Activated naive CD4-positive, alpha-beta T cell treated with anti-CD3 and anti-CD28 coated beads, Interleukin-2, amount 50 U/mL, for 72 hours (primary cell): Measurements from ENCODE around the gene CAPN3. TPM values are rescaled to one million over a fixed set of nuclear protein-coding genes. Genes with fewer than 3 reads are reported as not detected.
"Not testable (repeated sequence)": the region's sequence is repeated elsewhere in the genome, so short reads cannot be mapped to it uniquely, and the experiment has no call there.

Experiments
- ATAC-seq, 2 donors: fragments of 150-1000 bp; cut with Tn5 transposase; 2 replicates each; pipeline ENCODE4 v1.10.0; 2021; ENCODE audit warnings: mild to moderate bottlenecking in 2 of 2, moderate library complexity in 2 of 2
- DNase-seq, 2 donors: peaks; one replicate each; pipeline ENCODE4 v3.0.0; 2021 to 2022; ENCODE audit warnings: low spot score in 2 of 2
- H3K27ac Mint-ChIP-seq, 2 donors: one replicate each; pipeline ENCODE4 v1.8.0; 2022; ENCODE audit warnings: mild to moderate bottlenecking in 2 of 2, mixed read lengths in 2 of 2
- H3K36me3 Mint-ChIP-seq, 2 donors: one replicate each; pipeline ENCODE4 v1.8.0; 2022; ENCODE audit warnings: mixed read lengths in 2 of 2
- H3K9me3 Mint-ChIP-seq, 2 donors: one replicate each; pipeline ENCODE4 v1.8.0; 2022; ENCODE audit warnings: mixed read lengths in 2 of 2
- total RNA-seq, 2 donors: library from RNA; stranded (reverse); gene quantifications; one replicate each; pipeline ENCODE4 v1.2.3, GENCODE V29; 2022

CAPN3 gene
- 1 to 10 TPM; 1.0 to 4.3 TPM for total RNA-seq

DNA sequence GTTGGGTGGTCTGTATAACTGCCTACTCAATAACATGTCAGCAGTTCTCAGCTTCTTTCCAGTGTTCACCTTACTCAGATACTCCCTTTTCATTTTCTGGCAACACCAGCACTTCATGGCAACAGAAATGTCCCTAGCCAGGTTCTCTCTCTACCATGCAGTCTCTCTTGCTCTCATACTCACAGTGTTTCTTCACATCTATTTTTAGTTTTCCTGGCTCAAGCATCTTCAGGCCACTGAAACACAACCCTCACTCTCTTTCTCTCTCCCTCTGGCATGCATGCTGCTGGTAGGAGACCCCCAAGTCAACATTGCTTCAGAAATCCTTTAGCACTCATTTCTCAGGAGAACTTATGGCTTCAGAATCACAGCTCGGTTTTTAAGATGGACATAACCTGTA is at the start of gene CAPN3:
CAPN3 (plus strand) TSS at position 253 of the 400 bp plus-strand sequence. CDS start 305 bp downstream, outside the sequence.
- no peaks in the 10 kb centered on the region for H3K9me3 Mint-ChIP-seq
- no peak for ATAC-seq
- DNase-seq, result no peak
- H3K27ac Mint-ChIP-seq, result no peak within 1 kb of the TSS
- no peaks in the 10 kb centered on the region for H3K36me3 Mint-ChIP-seq

DNA sequence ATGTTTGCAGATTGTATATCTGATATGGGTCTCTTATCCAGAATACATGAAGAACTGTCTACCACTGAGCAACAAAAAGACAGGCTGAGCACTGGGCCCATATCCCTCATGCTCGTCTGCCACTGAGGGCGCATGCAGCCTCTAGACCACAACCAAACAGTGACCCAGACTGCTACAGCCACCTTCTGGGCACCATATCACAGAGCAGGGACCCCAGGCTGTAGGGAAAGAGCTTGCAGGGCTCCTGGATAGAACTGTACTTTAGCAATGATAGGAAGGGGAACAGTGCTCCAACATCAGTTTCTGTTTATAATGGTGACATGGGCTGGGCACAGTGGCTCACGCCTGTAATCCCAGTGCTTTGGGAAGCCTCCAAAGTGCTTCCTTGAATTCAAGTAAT is 45.8 kb upstream of the CAPN3 start:
- Mint-ChIP-seq H3K9me3 (no peaks in the 10 kb centered on the region), H3K36me3 (peaks cover 0 to 8% of the 10 kb centered on the region in 2 donors), H3K27ac (no peak overlapping the region)
- DNase-seq, result no peak
- ATAC-seq, result no peak

DNA sequence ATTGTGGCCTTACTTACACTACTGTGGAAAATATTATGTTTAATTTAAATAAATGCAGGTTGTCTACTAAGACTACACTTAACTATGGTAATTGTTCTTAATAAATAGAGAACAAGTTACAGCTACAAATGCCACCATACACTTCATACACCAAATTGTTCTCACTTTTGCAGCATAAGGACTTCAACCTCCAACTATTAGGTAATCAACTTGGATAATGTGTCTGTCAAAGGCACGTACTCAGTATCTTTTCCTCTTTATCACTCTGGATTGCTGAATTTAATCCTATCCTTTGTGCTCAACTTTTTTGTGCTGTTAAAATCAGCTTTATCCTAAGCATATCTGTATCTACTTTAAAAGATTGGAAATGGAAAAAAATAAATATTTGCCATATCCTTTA is 44.5 kb upstream of the CAPN3 start:
- no peak overlapping the region for H3K27ac Mint-ChIP-seq
- no peaks in the 10 kb centered on the region for H3K9me3 Mint-ChIP-seq
- ATAC-seq, result no peak
- peaks cover 0 to 8% of the 10 kb centered on the region in 2 donors for H3K36me3 Mint-ChIP-seq
- no peak for DNase-seq

DNA sequence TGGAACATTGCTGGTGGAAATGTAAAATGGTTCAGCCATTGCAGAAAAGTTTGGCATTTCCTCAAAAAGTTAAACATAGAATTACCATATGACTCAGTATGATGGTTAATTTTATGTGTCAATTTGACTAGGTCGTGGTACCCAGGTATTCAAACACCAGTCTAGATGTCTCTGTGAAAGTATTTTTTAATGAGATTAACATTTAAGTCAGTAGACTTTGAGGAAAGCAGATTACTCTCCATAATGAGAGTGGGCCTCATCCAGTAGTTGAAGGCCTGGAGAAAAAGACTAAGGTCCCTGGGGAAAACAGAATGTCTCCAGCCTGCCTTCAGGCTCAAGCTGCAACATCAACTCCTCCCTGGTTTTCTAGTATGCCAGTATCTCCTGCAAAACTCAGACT is 43.8 kb upstream of the CAPN3 start:
- ATAC-seq (peak in 1 of 2 donors; percentile 66), DNase-seq (no peak)
- H3K27ac Mint-ChIP-seq, result no peak overlapping the region
- H3K9me3 Mint-ChIP-seq, result no peaks in the 10 kb centered on the region
- peaks cover 0 to 8% of the 10 kb centered on the region in 2 donors for H3K36me3 Mint-ChIP-seq

DNA sequence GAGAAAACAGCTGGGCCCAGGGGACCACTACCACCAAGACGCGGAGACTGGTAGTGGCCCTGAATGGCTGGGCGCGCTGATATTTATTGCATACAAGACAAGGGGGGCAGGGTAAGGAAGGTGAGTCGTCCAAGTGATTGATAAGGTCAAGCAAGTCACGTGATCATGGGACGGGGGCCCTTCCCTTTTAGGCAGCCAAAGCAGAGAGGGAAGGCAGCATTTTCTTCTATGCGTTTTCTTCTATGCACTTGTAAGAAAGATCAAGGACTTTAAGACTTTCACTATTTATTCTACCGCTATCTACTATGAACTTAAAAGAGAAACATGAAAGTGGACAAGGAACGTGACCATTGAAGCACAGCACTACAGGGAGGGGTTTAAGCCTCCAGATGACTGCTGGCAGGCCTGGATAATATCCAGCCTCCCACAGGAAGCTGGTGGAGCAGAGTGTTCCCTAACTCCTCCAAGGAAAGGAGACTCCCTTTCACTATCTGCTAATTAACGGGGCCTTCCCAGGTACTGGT is 43.0 kb upstream of the CAPN3 start:
- ATAC-seq, DNase-seq, H3K27ac Mint-ChIP-seq, H3K36me3 Mint-ChIP-seq, H3K9me3 Mint-ChIP-seq: not testable (repeated sequence)

DNA sequence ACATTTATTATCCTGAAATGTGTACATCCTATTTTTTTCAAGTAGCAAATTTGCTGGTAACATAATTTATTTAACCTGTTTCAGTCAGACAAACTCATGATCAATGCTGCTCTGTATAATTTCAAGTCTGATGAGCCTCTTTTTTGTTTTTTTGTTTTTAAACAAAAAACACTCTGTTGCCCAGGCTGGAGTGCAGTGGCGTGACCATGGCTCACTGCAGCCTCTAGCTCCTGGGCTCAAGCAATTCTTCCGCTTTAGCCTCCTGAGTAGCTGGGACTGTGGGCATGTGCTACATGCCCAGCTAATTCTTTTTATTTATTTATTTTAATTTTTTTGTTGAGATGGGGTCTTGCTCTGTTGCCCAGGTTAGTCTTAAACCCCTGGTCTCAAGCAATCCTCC is 40.1 kb upstream of the CAPN3 start:
- ATAC-seq (no peak), DNase-seq (no peak)
- no peak overlapping the region for H3K27ac Mint-ChIP-seq
- no peaks in the 10 kb centered on the region for H3K9me3 Mint-ChIP-seq
- peaks cover 7% of the 10 kb centered on the region in 2 donors for H3K36me3 Mint-ChIP-seq

DNA sequence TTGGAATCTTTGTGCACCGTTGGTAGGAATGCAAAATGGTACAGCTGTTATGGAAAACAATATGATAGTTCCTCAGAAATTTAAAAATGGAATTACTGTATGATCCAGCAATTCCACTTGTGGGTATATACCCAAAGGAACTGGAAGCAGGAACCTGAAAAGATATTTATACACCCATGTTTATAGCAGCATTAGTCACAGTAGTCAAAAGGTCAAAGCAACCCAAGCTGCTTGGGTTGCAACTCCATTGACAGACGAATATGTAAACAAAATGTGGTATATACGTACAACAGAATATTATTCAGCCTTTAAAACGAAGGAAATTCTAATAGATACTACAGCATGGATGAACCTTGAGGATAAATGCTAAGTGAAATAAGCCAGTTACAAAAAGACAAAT is 35.0 kb upstream of the CAPN3 start:
- peaks cover 7% of the 10 kb centered on the region in 2 donors for H3K36me3 Mint-ChIP-seq
- no peak overlapping the region for H3K27ac Mint-ChIP-seq
- ATAC-seq (no peak), DNase-seq (no peak)
- H3K9me3 Mint-ChIP-seq, result no peaks in the 10 kb centered on the region

DNA sequence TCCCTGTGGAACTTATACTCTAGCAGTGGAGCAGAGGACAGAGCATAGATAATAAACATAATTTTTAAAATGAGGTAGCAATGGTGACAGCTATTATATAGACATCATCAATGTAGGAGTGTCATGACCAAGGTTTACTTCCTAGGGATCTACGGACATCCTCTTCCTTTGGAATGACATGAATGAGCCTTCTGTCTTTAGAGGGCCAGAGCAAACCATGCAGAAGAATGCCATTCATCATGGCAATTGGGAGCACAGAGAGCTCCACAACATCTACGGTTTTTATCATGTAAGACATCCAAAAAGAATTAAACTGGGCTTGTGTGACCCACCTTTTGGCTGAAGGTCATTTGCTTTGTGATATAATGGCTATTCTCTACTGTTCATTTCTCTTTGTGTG is 30.1 kb upstream of the CAPN3 start:
- Mint-ChIP-seq H3K27ac (no peak overlapping the region), H3K9me3 (no peaks in the 10 kb centered on the region), H3K36me3 (peaks cover 0 to 5% of the 10 kb centered on the region in 2 donors)
- DNase-seq, result no peak
- no peak for ATAC-seq

DNA sequence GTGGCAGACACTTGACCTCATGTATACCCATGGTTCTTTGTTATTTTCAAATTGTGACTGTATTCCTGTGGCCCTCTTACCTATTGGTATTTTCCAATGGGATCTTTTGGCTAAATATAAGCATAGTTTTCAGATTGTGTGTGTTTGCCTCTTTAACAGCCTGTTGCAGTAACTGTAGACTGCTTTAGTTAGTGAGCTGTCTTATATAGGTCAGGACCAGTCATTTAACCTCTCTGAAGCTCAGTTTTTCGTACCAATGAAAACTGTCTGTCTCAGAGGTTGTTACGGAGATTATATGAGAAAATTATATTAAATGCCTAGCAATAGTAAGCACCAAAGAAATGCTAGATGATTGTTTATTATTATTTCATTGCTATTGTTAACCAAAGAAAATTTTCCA is 29.3 kb upstream of the CAPN3 start:
- no peak for ATAC-seq
- H3K36me3 Mint-ChIP-seq, result peaks cover 4 to 12% of the 10 kb centered on the region in 2 donors
- no peak overlapping the region for H3K27ac Mint-ChIP-seq
- no peak for DNase-seq
- peaks cover 4 to 6% of the 10 kb centered on the region in 2 donors for H3K9me3 Mint-ChIP-seq

DNA sequence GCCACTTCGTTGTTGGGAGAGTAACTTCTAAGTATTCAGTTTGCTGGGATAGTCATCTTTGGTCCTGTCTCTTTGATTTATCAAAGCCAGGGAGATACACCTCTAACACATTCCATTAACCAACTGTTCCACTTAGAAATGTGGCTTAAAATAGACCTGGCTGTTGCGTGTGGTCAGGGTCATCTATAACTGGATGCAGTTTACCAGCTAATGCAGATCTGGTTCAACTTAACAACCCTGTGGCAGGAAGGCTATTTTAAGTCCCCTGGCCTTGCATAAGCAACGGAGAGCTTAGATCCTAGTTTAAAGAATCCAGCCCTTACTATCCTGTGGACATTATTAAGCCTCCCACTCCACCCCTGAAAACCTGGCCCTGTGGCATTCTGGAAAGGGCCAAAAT is 28.1 kb upstream of the CAPN3 start:
- no peak for DNase-seq
- H3K27ac Mint-ChIP-seq, result no peak overlapping the region
- peaks cover 7 to 10% of the 10 kb centered on the region in 2 donors for H3K9me3 Mint-ChIP-seq
- no peak for ATAC-seq
- H3K36me3 Mint-ChIP-seq, result peaks cover 9 to 24% of the 10 kb centered on the region in 2 donors

DNA sequence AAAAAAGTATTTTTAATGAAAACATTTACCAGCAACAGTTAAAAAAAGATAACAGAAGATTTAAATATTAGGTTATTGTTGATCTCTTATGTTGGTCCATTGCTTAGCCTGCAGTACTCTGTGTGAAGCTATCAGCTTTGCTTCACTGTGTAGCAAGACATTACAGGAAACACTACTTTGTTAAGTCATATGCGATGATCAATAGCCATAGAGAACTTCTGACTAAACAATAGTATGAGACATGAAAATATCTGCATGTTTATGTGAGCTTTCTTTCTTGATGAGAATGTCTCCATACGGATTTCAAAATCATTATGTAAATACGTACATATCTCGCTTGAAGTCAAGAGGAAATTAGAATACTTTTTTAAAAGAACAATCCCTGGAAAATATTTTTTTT is 27.0 kb upstream of the CAPN3 start:
- H3K9me3 Mint-ChIP-seq, result peaks cover 7 to 10% of the 10 kb centered on the region in 2 donors

DNA sequence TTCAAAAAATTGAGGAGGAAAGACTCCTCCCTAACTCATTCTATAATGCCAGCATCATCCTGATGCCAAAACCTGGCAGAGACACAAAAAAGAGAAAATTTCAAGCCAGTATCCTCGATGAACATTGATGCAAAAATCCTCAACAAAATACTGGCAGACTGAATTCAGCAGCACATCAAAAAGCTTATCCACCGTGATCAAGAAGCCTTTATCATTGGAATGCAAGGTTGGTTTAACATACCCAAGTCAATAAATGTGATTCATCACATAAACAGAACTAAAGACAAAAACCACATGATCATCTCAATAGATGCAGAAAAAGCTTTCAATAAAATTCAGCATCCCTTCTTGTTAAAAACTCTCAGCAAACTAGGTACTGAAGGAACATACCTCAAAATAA is 24.2 kb upstream of the CAPN3 start:
- H3K27ac Mint-ChIP-seq, result no peak overlapping the region
- ATAC-seq (no peak), DNase-seq (no peak)
- peaks cover 7 to 10% of the 10 kb centered on the region in 2 donors for H3K9me3 Mint-ChIP-seq
- peaks cover 9 to 27% of the 10 kb centered on the region in 2 donors for H3K36me3 Mint-ChIP-seq

More for the DNA sequence above, 27.0 kb upstream of the CAPN3 start:
- Mint-ChIP-seq H3K27ac (no peak overlapping the region), H3K36me3 (peaks cover 9 to 27% of the 10 kb centered on the region in 2 donors)
- DNase-seq (no peak), ATAC-seq (no peak)

DNA sequence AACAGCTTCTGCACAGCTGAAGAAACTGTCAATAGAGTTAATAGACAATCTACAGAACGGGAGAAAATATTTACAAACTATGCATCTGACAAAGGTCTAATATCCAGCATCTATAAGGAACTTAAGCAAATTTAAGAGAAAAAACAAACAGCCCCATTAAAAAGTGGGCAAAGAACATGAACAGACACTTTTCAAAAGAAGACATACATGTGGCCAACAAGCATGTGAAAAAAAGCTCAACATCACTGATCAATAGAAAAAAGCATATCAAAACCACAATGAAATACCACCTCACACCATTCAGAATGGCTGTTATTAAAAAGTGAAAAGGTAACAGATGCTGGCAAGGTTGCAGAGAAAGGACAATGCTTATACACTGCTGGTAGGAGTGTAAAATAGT is 22.7 kb upstream of the CAPN3 start:
- H3K9me3 Mint-ChIP-seq, result peaks cover 7 to 10% of the 10 kb centered on the region in 2 donors
- H3K27ac Mint-ChIP-seq, result not testable (repeated sequence)

DNA sequence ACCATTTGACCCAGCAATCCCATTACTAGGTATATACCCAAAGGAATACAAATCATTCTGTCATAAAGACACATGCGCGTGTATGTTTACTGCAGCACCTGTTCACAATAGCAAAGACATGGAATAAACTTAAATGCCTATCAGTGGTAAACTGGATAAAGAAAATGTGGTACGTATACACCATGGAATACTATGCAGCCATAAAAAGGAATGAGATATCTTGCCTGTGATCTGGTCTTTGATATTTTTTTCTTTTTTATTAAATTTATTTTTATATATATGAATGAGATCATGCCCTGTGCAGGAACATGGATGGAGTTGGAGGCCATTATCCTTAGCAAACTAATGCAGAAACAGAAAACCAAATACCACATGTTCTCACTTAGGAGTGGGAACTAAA is 22.2 kb upstream of the CAPN3 start:
- Mint-ChIP-seq H3K9me3 (peaks cover 7 to 10% of the 10 kb centered on the region in 2 donors), H3K36me3 (peaks cover 9 to 27% of the 10 kb centered on the region in 2 donors)
- not testable (repeated sequence) for DNase-seq, H3K27ac Mint-ChIP-seq, ATAC-seq

More for the DNA sequence above, 22.7 kb upstream of the CAPN3 start:
- ATAC-seq, DNase-seq: not testable (repeated sequence)
- peaks cover 9 to 27% of the 10 kb centered on the region in 2 donors for H3K36me3 Mint-ChIP-seq

DNA sequence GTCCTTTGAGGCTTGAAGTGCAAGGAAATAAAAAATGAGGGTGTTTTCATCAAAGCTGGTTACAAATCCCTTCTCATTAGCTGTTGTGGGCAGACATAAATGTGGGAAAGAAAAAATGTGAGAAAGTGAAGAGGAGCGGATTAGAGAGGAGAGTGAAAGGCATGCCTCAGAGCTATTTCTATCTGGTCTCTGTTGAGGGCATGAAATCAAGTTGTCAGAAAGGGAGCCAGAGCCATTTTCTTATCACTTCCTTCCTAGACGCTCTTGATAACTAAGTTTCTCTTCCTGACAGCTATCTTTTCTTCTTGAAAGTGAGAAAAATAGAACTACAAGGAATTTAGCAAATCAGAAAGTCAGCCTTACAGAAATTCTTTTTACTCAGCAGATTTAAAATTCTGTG is 20.8 kb upstream of the CAPN3 start:
- Mint-ChIP-seq H3K36me3 (peaks cover 9 to 25% of the 10 kb centered on the region in 2 donors), H3K9me3 (peaks cover 7 to 10% of the 10 kb centered on the region in 2 donors), H3K27ac (no peak overlapping the region)
- DNase-seq, result no peak
- ATAC-seq, result no peak

DNA sequence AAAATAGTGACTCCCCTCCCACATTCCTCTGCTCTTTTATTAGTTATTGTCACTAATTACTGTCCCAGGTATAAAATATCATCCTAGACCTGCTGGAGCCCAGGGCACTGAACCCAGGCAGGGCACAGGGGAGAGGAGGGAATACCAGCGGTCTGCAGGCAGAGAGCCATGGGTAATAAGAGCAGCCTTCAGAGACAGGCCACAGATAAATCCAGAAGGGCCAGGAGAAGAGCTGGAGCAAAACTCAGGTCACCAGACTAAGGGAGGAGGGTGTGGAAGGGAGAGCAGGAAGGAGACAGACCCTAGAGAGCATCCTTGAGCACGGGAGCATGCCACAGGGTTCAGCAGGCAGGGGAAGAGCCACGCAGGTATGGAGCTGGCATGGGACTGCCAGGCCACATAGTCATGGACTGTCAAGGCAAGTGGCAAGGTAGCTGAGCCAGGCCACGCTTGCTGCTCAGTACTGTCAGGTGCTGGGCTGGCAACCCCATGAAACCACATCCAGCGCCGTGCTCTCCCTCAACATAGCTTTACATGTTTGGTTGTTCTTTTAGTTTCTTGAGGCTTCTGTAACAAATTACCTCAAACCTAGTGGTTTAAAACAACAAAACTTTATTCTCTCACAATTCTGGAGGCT is 15.6 kb upstream of the CAPN3 start:
- no peaks in the 10 kb centered on the region for H3K9me3 Mint-ChIP-seq
- ATAC-seq (no peak), DNase-seq (no peak)
- H3K36me3 Mint-ChIP-seq, result no peaks in the 10 kb centered on the region
- H3K27ac Mint-ChIP-seq, result peak overlapping the region in 1 of 2 donors; percentile 7

DNA sequence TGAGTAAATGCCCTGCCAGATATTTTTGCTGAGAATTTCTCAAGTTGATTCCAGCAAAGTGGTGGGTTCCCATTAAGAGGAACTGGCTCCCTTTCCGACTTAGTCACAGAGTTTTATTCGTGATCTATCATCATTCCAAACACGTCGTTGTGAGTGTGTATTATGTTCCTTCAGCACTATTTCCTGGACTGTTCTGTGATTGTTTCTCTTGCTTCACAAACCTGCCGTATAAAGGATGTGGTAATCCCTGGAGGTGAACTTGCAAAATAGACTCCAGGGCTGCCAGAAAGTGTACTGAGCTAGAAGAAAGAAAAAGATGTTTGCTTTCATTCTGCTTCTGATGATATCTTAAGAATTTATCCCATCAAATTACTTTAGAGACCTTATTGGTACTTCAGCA is 14.5 kb upstream of the CAPN3 start:
- Mint-ChIP-seq H3K36me3 (no peaks in the 10 kb centered on the region), H3K9me3 (no peaks in the 10 kb centered on the region), H3K27ac (no peak overlapping the region)
- ATAC-seq, result no peak
- no peak for DNase-seq

DNA sequence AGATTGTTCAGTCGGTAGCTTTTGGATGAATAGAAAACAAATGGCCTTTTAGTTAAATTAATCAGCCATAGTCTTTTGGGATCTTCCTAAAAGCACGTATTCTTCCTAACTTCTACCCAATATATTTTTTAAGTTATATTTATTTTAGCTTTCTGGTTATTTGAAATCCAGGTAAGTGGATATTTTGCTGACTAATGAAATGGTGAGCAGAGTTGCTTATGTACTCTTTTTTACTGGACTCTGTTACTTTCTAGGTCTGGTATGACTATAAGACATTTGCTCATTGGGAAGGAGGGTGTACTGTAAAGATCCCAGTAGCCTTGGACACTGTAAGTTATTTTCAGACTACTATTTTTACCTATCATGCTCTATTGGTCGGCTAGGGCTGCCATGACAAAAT is 13.8 kb upstream of the CAPN3 start:
- no peak for ATAC-seq
- DNase-seq, result no peak
- H3K9me3 Mint-ChIP-seq, result no peaks in the 10 kb centered on the region
- H3K27ac Mint-ChIP-seq, result no peak overlapping the region
- H3K36me3 Mint-ChIP-seq, result no peaks in the 10 kb centered on the region
